Left renal cortex interstitium (tissue), 4 donors: Measurements from ENCODE around the gene RPEL1. TPM values are rescaled to one million over a fixed set of nuclear protein-coding genes. Genes with fewer than 3 reads are reported as not detected.
A peak's percentile ranks its signal among the peaks of the same experiment; 100 is the strongest.

ENCODE experiments used
- DNase-seq, 4 donors: peaks; one replicate each; pipeline ENCODE4 v3.0.0-alpha.2; 2013; ENCODE audit warnings: low read depth in 4 of 4, low spot score in 2 of 4, missing footprints in 1 of 4
- polyA plus RNA-seq, 4 donors: library from polyadenylated mRNA; unstranded; fragments of 120-200 nt; gene quantifications; one replicate each; pipeline ENCODE4 v1.2.1, GENCODE V29; 2013; ENCODE audit not compliant: insufficient read length in 4 of 4

Gene RPEL1
- polyA plus RNA-seq, 4 donors = 0.08 to 0.13 (median 0.10) TPM; not detected in 1

DNA sequence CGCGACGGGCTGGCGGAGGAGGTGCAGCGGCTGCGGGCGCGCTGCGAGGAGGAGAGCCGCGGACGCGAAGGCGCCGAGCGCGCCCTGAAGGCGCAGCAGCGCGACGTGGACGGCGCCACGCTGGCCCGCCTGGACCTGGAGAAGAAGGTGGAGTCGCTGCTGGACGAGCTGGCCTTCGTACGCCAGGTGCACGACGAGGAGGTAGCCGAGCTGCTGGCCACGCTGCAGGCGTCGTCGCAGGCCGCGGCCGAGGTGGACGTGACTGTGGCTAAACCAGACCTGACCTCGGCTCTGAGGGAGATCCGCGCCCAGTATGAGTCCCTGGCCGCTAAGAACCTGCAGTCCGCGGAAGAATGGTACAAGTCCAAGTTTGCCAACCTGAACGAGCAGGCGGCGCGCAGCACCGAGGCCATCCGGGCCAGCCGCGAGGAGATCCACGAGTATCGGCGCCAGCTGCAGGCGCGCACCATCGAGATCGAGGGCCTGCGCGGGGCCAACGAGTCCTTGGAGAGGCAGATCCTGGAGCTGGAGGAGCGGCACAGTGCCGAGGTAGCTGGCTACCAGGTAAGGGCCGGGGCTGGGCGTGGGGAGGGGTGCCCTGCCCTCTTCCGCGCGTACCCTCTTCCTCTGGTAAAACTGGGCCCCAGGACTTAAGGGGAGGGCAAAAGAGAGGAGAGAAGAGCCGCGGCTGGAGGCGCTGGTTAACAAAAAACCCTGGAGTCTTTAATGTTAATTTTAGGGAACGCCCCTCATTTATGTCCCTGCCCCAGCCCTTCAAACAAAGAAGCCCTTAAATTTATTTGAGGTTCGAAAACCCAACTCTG, 32.2 kb downstream of the RPEL1 start:
- no peak for DNase-seq

DNA sequence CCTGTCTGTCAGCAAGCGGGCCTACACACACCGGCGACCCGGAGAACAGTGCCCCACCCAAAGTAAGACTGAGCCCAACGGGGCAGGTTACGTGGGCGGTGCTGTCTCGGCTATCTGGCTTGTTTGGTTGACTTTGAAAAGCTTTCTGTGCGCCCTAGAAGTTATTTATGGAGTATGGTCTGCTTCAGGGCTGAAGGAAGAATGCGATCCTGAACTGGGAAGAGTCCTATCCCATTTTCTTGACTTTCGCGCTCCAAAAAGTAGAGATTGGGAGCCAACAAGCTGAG, 32.8 kb downstream of the RPEL1 start:
- no peak for DNase-seq

DNA sequence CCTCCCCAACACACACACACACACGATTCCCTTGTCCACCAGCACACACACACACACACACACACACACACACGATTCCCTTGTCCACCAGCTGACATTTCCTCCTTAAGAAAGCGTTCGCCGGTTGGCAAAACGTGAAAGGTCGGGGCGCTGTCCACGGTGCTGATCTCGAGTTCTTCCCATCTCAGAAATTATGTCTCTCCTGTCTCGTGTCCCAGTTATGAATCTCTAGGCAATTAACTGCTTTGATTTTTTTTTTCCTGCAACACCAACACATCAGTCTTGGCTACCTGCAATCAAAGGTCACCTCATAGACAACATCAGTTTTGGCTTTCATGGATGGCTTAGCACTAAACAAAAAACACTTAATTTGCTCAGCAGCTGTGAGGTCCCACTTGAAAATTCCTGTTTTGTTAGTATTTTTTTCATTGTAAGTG, 33.2 kb downstream of the RPEL1 start:
- DNase-seq = peak in 2 of 4 donors; percentile 45 to 57

DNA sequence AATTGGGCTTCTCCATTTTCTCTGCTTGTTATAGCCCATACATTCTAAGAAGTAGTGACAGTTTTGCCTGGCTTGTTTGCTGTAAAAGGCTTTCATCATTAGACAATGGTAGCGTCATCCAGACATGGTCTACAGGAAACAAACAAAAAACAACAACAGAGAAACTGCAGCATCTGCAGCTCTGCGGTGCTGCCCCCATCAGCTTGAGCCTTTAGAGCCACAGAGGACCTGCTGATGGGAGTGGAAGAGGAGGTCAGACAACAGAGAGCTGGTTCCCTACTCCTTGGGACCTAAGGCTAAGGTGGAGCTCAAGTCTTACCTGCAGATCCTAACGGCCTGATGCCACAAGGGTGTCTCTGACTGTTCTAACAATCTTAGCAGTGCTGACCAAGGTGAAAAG, 34.3 kb downstream of the RPEL1 start:
- no peak for DNase-seq

DNA sequence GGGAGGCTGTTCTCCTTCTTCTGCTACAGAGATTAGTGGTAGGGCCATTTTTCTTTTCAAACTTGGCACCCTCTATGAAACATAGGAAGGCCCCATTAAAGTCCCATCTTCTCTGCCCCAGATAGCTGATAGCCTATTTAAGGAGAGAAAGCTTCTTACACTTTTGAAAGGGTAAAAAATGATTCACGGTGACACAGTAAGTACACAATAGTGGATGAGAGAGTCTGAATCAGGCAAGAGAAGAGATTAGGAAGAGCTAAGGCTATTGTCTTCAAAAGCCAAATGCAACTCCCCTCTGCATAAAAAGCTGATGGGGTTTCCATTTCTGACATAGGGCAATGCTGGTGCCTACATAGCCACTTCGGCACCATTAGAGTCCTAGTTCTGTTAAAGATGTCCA, 34.8 kb downstream of the RPEL1 start:
- DNase-seq = no peak

DNA sequence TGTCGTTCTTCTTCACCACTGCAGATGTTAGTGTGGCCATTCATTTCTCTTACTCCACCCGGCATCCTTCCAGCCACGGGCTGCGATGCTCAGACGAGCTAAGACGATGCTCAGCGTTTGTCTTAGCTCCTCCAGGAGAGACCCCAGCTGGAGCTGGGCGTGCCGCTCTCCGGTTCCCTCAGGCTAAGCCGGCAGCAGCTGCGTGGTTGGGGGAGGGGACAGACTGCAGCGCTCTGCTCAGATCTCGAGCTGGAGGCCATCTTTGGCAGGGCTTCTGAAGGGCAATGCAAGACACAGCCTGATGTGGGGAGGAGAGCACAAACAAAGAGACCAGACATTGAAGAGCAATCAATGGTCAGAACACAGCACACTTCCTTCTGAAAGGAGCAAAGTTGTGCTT, 36.1 kb downstream of the RPEL1 start:
- no peak for DNase-seq

DNA sequence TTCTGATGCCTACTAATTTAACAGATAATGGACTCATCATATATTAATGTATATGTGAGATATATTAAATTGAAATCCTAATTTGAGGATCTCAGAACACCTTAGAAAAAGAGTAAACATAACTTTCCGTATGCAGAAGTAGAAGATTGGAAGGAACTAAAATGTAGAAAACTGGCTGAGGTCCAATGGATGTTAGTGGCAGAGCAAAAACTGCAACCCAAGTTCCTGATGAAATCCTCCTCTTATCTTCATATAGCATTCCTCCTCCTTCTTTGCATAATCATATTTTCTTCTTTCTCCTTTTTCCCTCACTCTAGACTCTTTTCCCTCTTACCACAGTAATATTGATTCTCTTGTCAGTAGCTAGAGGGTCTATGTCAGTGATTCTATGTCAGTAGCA, 37.3 kb downstream of the RPEL1 start:
- DNase-seq = no peak

DNA sequence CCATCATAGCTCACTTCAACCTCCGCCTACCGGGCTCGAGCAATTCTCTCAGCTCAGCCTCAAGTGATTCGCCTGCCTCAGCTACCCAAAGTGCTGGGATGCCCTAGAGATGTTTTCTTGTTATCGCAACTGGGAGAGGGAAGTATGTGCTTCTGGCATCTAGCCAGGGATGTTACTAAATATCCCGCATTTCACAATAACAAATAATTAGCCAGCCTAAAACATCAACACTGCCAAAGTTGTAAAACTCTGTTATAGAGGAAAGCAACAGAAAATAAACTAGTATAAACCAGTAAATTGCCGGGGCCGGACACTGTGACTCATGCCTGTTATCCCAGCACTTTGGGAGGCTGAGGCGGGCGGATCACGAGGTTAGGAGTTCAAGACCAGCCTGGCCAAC, 38.5 kb downstream of the RPEL1 start:
- no peak for DNase-seq

DNA sequence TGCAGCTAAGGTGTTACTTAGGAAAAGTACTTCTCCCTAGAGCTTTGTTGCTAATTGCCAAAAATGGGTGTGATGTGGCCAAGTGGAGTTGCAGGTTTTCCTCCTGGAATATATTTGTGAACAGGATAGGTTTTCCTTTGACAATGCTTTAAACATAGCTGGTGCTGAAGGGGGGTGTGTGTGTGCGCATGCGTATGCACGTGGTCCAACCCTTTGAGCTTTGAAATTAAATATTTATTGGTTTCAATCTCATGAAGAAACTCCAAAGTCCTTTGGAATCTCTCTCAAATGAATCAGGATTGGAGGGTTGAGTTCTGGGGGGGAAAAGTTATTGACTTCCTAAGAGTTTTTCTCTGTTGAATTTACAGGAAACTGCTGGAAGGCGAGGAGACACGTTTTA, 42.3 kb downstream of the RPEL1 start:
- no peak for DNase-seq

DNA sequence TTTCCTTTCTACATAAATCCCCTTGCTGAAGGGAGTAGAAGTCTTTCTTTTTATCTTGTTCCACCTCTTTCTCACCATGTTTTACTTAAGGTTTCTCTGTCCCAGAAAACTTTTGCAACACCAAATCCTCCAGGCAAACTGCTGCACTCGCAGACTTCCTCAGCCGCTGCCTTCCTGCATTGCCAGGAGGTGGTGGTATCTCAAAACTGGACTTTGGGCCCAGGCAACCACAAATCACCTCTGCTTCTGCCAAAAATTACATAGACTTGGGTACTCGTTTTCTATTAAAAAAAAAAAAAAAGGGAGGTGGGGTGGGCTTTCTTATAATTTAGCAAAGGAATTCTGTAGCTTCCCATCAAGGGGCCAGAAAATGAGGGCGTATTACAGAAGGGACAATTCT, 45.9 kb downstream of the RPEL1 start:
- DNase-seq = no peak

DNA sequence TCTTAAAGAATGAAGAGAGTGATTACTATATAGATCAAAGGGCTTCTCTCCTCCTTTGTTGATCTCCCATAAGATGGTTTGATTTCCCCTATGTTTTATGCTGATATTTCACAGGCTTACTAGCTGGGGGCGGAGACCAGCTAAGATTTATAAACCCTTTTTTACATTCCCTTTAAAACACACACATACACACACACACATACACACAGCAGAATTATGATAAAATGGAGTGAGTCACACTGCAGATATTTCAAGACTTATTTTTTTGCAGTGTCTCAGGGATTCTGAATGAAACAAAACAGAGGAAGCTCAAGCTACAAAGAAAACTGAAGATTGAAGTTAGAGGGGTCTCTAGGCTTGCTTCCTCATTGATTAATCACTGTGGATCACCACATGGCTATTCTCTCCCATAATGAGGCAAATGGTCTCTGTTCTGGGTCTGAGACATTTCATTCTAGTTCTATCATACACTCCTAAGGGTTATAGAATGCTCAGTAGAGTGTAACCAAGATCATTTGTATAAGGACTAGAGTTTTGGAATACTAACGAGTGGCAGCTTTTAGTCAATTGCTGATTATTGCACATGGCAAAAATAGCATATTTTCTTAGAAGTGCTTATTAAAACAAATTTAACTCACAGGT, 49.8 kb downstream of the RPEL1 start:
- no peak for DNase-seq

Other genes with a start within 250 kb of the RPEL1 start
- 100 to 1,000 TPM in 3 of 4 donors, 10 to 100 TPM in 1; 95.0 to 132 (median 108) TPM for gene NT5C2, start 52.6 kb upstream of the RPEL1 start, polyA plus RNA-seq
- 1 to 10 TPM in 1 of 4 donors, under 1 TPM in 3; 0.62 to 1.4 (median 0.66) TPM for gene INA, start 31.3 kb downstream of the RPEL1 start, polyA plus RNA-seq
- 10 to 100 TPM; 11.8 to 14.9 (median 14.4) TPM for gene PCGF6, start 105.3 kb downstream of the RPEL1 start, polyA plus RNA-seq
- 1 to 10 TPM; 7.8 to 8.1 (median 8.0) TPM for gene TAF5, start 122.1 kb downstream of the RPEL1 start, polyA plus RNA-seq
- gene ATP5MK, start 150.6 kb downstream of the RPEL1 start, polyA plus RNA-seq = 100 to 1,000 TPM; 196 to 267 (median 241) TPM
- 10 to 100 TPM; 31.2 to 40.7 (median 36.3) TPM for gene PDCD11, start 150.7 kb downstream of the RPEL1 start, polyA plus RNA-seq
- 10 to 100 TPM; 11.2 to 16.0 (median 15.0) TPM for gene CALHM2, start 206.5 kb downstream of the RPEL1 start, polyA plus RNA-seq
- gene CALHM1, start 213.0 kb downstream of the RPEL1 start, polyA plus RNA-seq = under 1 TPM; 0.06 to 0.12 (median 0.07) TPM
- gene CALHM3, start 233.4 kb downstream of the RPEL1 start, polyA plus RNA-seq = not detected
- 1 to 10 TPM; 1.8 to 2.2 (median 1.9) TPM for gene NEURL1, start 247.8 kb downstream of the RPEL1 start, polyA plus RNA-seq